ENCODE data around the gene ACSS2.

DNA sequence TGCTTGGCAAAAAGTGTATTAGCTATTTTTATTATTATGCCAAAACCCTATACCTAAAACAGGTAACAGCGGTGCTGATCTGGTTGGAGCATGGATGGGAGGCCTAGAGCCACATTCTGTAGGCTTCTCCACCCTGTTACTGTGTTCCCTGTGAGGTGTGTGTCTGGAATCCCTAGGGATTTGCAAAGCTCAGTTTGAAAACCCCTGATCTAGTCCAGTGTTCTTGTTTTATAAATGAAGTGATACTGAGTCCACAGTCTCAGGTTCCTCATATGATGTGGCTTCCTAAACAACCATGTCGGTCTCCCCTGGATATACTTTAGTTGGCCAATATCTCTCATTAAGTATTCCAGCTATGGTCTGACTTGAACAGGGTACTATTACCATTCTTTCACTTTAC is 16.3 kb downstream of the ACSS2 start:
- TF ChIP-seq, protein P1, sequence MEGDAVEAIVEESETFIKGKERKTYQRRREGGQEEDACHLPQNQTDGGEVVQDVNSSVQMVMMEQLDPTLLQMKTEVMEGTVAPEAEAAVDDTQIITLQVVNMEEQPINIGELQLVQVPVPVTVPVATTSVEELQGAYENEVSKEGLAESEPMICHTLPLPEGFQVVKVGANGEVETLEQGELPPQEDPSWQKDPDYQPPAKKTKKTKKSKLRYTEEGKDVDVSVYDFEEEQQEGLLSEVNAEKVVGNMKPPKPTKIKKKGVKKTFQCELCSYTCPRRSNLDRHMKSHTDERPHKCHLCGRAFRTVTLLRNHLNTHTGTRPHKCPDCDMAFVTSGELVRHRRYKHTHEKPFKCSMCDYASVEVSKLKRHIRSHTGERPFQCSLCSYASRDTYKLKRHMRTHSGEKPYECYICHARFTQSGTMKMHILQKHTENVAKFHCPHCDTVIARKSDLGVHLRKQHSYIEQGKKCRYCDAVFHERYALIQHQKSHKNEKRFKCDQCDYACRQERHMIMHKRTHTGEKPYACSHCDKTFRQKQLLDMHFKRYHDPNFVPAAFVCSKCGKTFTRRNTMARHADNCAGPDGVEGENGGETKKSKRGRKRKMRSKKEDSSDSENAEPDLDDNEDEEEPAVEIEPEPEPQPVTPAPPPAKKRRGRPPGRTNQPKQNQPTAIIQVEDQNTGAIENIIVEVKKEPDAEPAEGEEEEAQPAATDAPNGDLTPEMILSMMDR (conservative IDR thresholded peaks at IDR 0.05 in 1 of 2, IDR thresholded peaks at IDR 0.05 in 1 of 2; ENCODE audit: low read depth in 1 of 2, low read length in 2 of 2) = no peak
- no peak for TF ChIP-seq EZH2 (IDR thresholded peaks at IDR 0.05; ENCODE audit: low read length, missing control alignments)

Measured in fibroblast of lung (primary cell).